Measurements from ENCODE around the gene DHH.

- TF ChIP-seq, protein P1, sequence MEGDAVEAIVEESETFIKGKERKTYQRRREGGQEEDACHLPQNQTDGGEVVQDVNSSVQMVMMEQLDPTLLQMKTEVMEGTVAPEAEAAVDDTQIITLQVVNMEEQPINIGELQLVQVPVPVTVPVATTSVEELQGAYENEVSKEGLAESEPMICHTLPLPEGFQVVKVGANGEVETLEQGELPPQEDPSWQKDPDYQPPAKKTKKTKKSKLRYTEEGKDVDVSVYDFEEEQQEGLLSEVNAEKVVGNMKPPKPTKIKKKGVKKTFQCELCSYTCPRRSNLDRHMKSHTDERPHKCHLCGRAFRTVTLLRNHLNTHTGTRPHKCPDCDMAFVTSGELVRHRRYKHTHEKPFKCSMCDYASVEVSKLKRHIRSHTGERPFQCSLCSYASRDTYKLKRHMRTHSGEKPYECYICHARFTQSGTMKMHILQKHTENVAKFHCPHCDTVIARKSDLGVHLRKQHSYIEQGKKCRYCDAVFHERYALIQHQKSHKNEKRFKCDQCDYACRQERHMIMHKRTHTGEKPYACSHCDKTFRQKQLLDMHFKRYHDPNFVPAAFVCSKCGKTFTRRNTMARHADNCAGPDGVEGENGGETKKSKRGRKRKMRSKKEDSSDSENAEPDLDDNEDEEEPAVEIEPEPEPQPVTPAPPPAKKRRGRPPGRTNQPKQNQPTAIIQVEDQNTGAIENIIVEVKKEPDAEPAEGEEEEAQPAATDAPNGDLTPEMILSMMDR (IDR thresholded peaks at IDR 0.05), result no peak
- no peak for TF ChIP-seq POLR2A (IDR thresholded peaks at IDR 0.05)
These were observed 42.7 kb downstream of the DHH start for GRCh38 chr12:49051777-49052438.
